Trophoblast cell (in vitro differentiated cells and primary cell): ENCODE measurements around the gene CYP27B1.

Experiments used
- DNase-seq, 2 donors: peaks; one replicate each; pipeline ENCODE4 v3.0.0-alpha.2; 2016
- H2AFZ ChIP-seq: 2 replicates; pipeline ENCODE4 v1.6.1; 2013; ENCODE audit warnings: low read length, moderate library complexity, mild to moderate bottlenecking; ENCODE audit not compliant: insufficient read depth, poor library complexity
- H2AK5ac ChIP-seq: 2 replicates; pipeline ENCODE4 v1.6.1; 2013; ENCODE audit warnings: mild to moderate bottlenecking, low read length
- H2BK120ac ChIP-seq: 2 replicates; pipeline ENCODE4 v1.6.1; 2013; ENCODE audit warnings: low read length, mild to moderate bottlenecking, moderate library complexity; ENCODE audit not compliant: insufficient read depth, poor library complexity
- H2BK12ac ChIP-seq: 2 replicates; pipeline ENCODE4 v1.6.1; 2013; ENCODE audit warnings: mild to moderate bottlenecking, low read length, moderate library complexity
- H2BK5ac ChIP-seq: 2 replicates; pipeline ENCODE4 v1.6.1; 2013; ENCODE audit warnings: low read length, low read depth, moderate library complexity, mild to moderate bottlenecking; ENCODE audit not compliant: poor library complexity
- H3K14ac ChIP-seq: 2 replicates; pipeline ENCODE4 v1.6.1; 2013; ENCODE audit warnings: mild to moderate bottlenecking, low read length
- H3K18ac ChIP-seq: 2 replicates; pipeline ENCODE4 v1.6.1; 2013; ENCODE audit warnings: mild to moderate bottlenecking, low read length
- H3K23ac ChIP-seq: 2 replicates; pipeline ENCODE4 v1.6.1; 2013; ENCODE audit warnings: low read length
- H3K27ac ChIP-seq: 2 replicates; pipeline ENCODE4 v1.5.1; 2013; ENCODE audit warnings: low read depth, mild to moderate bottlenecking, inconsistent platforms, low read length, moderate library complexity
- H3K27me3 ChIP-seq: 2 replicates; pipeline ENCODE4 v1.6.1; 2013; ENCODE audit warnings: inconsistent platforms, mild to moderate bottlenecking, low read length, moderate library complexity; ENCODE audit not compliant: insufficient read depth
- H3K36me3 ChIP-seq, 2 experiments: 1 replicate in 1 of 2; 2 replicates in 1 of 2; pipeline ENCODE4 v1.6.1; 2013; ENCODE audit warnings: low read length in 2 of 2, mild to moderate bottlenecking in 2 of 2, moderate library complexity in 1 of 2; ENCODE audit not compliant: insufficient read depth in 2 of 2, control insufficient read depth in 1 of 2
- H3K4ac ChIP-seq: 2 replicates; pipeline ENCODE4 v1.6.1; 2013; ENCODE audit warnings: low read depth, mild to moderate bottlenecking, low read length, moderate library complexity
- H3K4me1 ChIP-seq, 2 experiments: 1 replicate in 1 of 2; 2 replicates in 1 of 2; pipeline ENCODE4 v1.6.1; 2013; ENCODE audit warnings: low read length in 2 of 2, mild to moderate bottlenecking in 2 of 2, moderate library complexity in 1 of 2; ENCODE audit not compliant: insufficient read depth in 2 of 2, control insufficient read depth in 1 of 2
- H3K4me2 ChIP-seq: 2 replicates; pipeline ENCODE4 v1.6.1; 2013; ENCODE audit warnings: inconsistent platforms, mild to moderate bottlenecking, low read length, moderate library complexity
- H3K4me3 ChIP-seq: 2 replicates; pipeline ENCODE4 v1.5.1; 2013; ENCODE audit warnings: mild to moderate bottlenecking, low read depth, low read length, inconsistent platforms
- H3K79me1 ChIP-seq: one replicate; pipeline ENCODE4 v1.6.1; 2013; ENCODE audit warnings: low read length
- H3K79me2 ChIP-seq: 2 replicates; pipeline ENCODE4 v1.6.1; 2013; ENCODE audit warnings: low read length, mild to moderate bottlenecking; ENCODE audit not compliant: control insufficient read depth, insufficient read depth, poor library complexity
- H3K9ac ChIP-seq: 2 replicates; pipeline ENCODE4 v1.6.1; 2013; ENCODE audit warnings: mild to moderate bottlenecking, low read length
- H3K9me3 ChIP-seq: 2 replicates; pipeline ENCODE4 v1.6.1; 2013; ENCODE audit warnings: low read depth, mild to moderate bottlenecking, control low read depth, inconsistent platforms, low read length; ENCODE audit not compliant: insufficient read depth
- H4K12ac ChIP-seq: 2 replicates; pipeline ENCODE4 v1.6.1; 2013; ENCODE audit warnings: low read depth, mild to moderate bottlenecking, low read length, moderate library complexity
- H4K8ac ChIP-seq: 2 replicates; pipeline ENCODE4 v1.6.1; 2013; ENCODE audit warnings: low read depth, mild to moderate bottlenecking, low read length, moderate library complexity
- H4K91ac ChIP-seq: one replicate; pipeline ENCODE4 v1.6.1; 2013; ENCODE audit warnings: low read depth, mild to moderate bottlenecking, low read length, moderate library complexity
- WGBS: extraction: QIAGEN DNeasy Blood & Tissue Kit; methylation state at CpG from one replicate; pipeline ENCODE4 v1.1.7; 2013; ENCODE audit warnings: missing lambda C conversion rate; ENCODE audit not compliant: insufficient read length, insufficient coverage; ENCODE audit errors: extremely low coverage; 5-methylcytosine and 5-hydroxymethylcytosine counted together

The CYP27B1 gene

GRCh38 chr12:57730336-57731067 lies 36.4 kb downstream of the CYP27B1 start:
- Histone ChIP-seq H3K27me3 (peaks cover 43% of the 10 kb centered on the region), H3K14ac (no peak overlapping the region), H3K23ac (no peak overlapping the region), H2BK5ac (no peak overlapping the region), H3K79me2 (no peaks in the 10 kb centered on the region), H4K91ac (no peak overlapping the region), H3K4ac (no peak overlapping the region), H2AFZ (no peak overlapping the region), H3K36me3 (no peaks in the 10 kb centered on the region), H3K79me1 (no peaks in the 10 kb centered on the region), H4K12ac (no peak overlapping the region), H3K9me3 (peaks cover 15% of the 10 kb centered on the region), H3K4me1 (peaks cover 7 to 12% of the 10 kb centered on the region in 2 experiments), H2AK5ac (no peak overlapping the region), H3K4me2 (no peak overlapping the region), H2BK120ac (no peak overlapping the region), H3K18ac (no peak overlapping the region), H2BK12ac (no peak overlapping the region), H3K4me3 (no peak overlapping the region), H3K27ac (no peak overlapping the region), H3K9ac (no peak overlapping the region), H4K8ac (no peak overlapping the region)
- DNase-seq: no peak
- no CpG with 5 or more reads among the region's 13 CpGs for WGBS

GRCh38 chr12:57729321-57729844 lies 37.5 kb downstream of the CYP27B1 start:
- Histone ChIP-seq H3K9me3 (peaks cover 15% of the 10 kb centered on the region), H3K23ac (no peak overlapping the region), H4K91ac (no peak overlapping the region), H3K79me1 (no peaks in the 10 kb centered on the region), H3K9ac (no peak overlapping the region), H3K79me2 (no peaks in the 10 kb centered on the region), H2AK5ac (no peak overlapping the region), H3K36me3 (no peaks in the 10 kb centered on the region), H3K18ac (no peak overlapping the region), H4K12ac (no peak overlapping the region), H3K14ac (no peak overlapping the region), H3K27me3 (peaks cover 34% of the 10 kb centered on the region), H2BK5ac (no peak overlapping the region), H4K8ac (no peak overlapping the region), H3K4me1 (peaks cover 7 to 12% of the 10 kb centered on the region in 2 experiments), H2AFZ (no peak overlapping the region), H3K4me3 (no peak overlapping the region), H3K4me2 (no peak overlapping the region), H2BK12ac (no peak overlapping the region), H2BK120ac (no peak overlapping the region), H3K4ac (no peak overlapping the region), H3K27ac (no peak overlapping the region)
- WGBS: no CpG with 5 or more reads among the region's 5 CpGs
- no peak for DNase-seq

GRCh38 chr12:57727758-57728395 lies 39.0 kb downstream of the CYP27B1 start:
- Histone ChIP-seq H3K79me2 (no peaks in the 10 kb centered on the region), H3K4ac (no peak overlapping the region), H4K12ac (no peak overlapping the region), H2BK5ac (no peak overlapping the region), H3K18ac (no peak overlapping the region), H3K4me3 (no peak overlapping the region), H3K9me3 (peaks cover 18% of the 10 kb centered on the region), H3K27me3 (peaks cover 28% of the 10 kb centered on the region), H3K27ac (no peak overlapping the region), H4K8ac (no peak overlapping the region), H3K9ac (no peak overlapping the region), H2BK120ac (no peak overlapping the region), H2AFZ (no peak overlapping the region), H3K4me2 (no peak overlapping the region), H3K36me3 (no peaks in the 10 kb centered on the region), H3K79me1 (no peaks in the 10 kb centered on the region), H2BK12ac (no peak overlapping the region), H3K4me1 (peaks cover 7 to 12% of the 10 kb centered on the region in 2 experiments), H4K91ac (no peak overlapping the region), H3K23ac (no peak overlapping the region), H2AK5ac (no peak overlapping the region), H3K14ac (no peak overlapping the region)
- DNase-seq: peak; percentile 22 to 66
- no CpG with 5 or more reads among the region's 21 CpGs for WGBS

GRCh38 chr12:57726884-57727757 lies 39.8 kb downstream of the CYP27B1 start:
- H3K4me1 ChIP-seq: peaks cover 7 to 12% of the 10 kb centered on the region in 2 experiments
- H3K18ac ChIP-seq: no peak overlapping the region
- no peak overlapping the region for H2AK5ac ChIP-seq
- no peak overlapping the region for H3K4me3 ChIP-seq
- H3K79me2 ChIP-seq: no peaks in the 10 kb centered on the region
- H2BK12ac ChIP-seq: no peak overlapping the region
- no peak overlapping the region for H4K8ac ChIP-seq
- no peak overlapping the region for H3K14ac ChIP-seq
- no CpG with 5 or more reads among the region's 76 CpGs for whole genome bisulfite sequencing
- no peak overlapping the region for H2BK120ac ChIP-seq
- peaks cover 26% of the 10 kb centered on the region for H3K27me3 ChIP-seq
- no peak overlapping the region for H3K4ac ChIP-seq
- H4K12ac ChIP-seq: no peak overlapping the region
- H2BK5ac ChIP-seq: no peak overlapping the region
- H3K36me3 ChIP-seq: no peaks in the 10 kb centered on the region
- H2AFZ ChIP-seq: no peak overlapping the region
- H3K4me2 ChIP-seq: peak overlapping the region; percentile 60
- H3K9ac ChIP-seq: no peak overlapping the region
- H4K91ac ChIP-seq: no peak overlapping the region
- peak; percentile 23 to 63 for DNase-seq
- no peaks in the 10 kb centered on the region for H3K79me1 ChIP-seq
- H3K27ac ChIP-seq: no peak overlapping the region
- H3K23ac ChIP-seq: no peak overlapping the region
- H3K9me3 ChIP-seq: peaks cover 18% of the 10 kb centered on the region
